ENCODE data around the gene UNC13A.

UNC13A gene

GRCh38 chr19:17687857-17688784 lies at the start of gene UNC13A:
Gene UNC13A, minus strand, starts transcription at chr19:17688354. Its CDS starts 155 bp downstream, at chr19:17688199.
- H3K9me3 Mint-ChIP-seq = no peaks in the 10 kb centered on the region
- H3K27me3 Mint-ChIP-seq = peaks cover 85% of the 10 kb centered on the region
- H3K4me1 Mint-ChIP-seq = peaks cover 16% of the 10 kb centered on the region
- H3K4me3 Mint-ChIP-seq = peak within 1 kb of the TSS; percentile 34
- no peaks in the 10 kb centered on the region for H3K36me3 Mint-ChIP-seq (ENCODE audit: insufficient read depth)
- ATAC-seq (replicated peaks; ENCODE audit: extremely low read depth, poor library complexity, severe bottlenecking) = peak; percentile 40
- peak; percentile 15 to 33 for DNase-seq (ENCODE audit: low spot score in 2 of 2)
- no peak within 1 kb of the TSS for H3K27ac Mint-ChIP-seq (ENCODE audit: low read depth)

GRCh38 chr19:17737690-17738153 lies 49.6 kb upstream of the UNC13A start:
- no peak for ATAC-seq (replicated peaks; ENCODE audit: extremely low read depth, poor library complexity, severe bottlenecking)
- no peak overlapping the region for H3K27ac Mint-ChIP-seq (ENCODE audit: low read depth)
- H3K36me3 Mint-ChIP-seq (ENCODE audit: insufficient read depth) = peaks cover 14% of the 10 kb centered on the region
- no peak for DNase-seq (ENCODE audit: low spot score in 2 of 2)
- no peak overlapping the region for H3K4me3 Mint-ChIP-seq
- no peaks in the 10 kb centered on the region for H3K4me1 Mint-ChIP-seq
- no peaks in the 10 kb centered on the region for H3K9me3 Mint-ChIP-seq
- no peaks in the 10 kb centered on the region for H3K27me3 Mint-ChIP-seq

GRCh38 chr19:17735410-17735809 lies 47.3 kb upstream of the UNC13A start:
- H3K36me3 Mint-ChIP-seq (ENCODE audit: insufficient read depth) = peaks cover 36% of the 10 kb centered on the region

GRCh38 chr19:17734146-17734545 lies 46.0 kb upstream of the UNC13A start:
- Mint-ChIP-seq H3K36me3 (ENCODE audit: insufficient read depth) (peaks cover 42% of the 10 kb centered on the region), H3K27me3 (no peaks in the 10 kb centered on the region), H3K9me3 (no peaks in the 10 kb centered on the region), H3K27ac (ENCODE audit: low read depth) (no peak overlapping the region), H3K4me3 (no peak overlapping the region), H3K4me1 (peaks cover 22% of the 10 kb centered on the region)
- ATAC-seq (replicated peaks; ENCODE audit: extremely low read depth, poor library complexity, severe bottlenecking) (no peak), DNase-seq (ENCODE audit: low spot score in 2 of 2) (no peak)

More at GRCh38 chr19:17735410-17735809, 47.3 kb upstream of the UNC13A start:
- Mint-ChIP-seq H3K4me3 (no peak overlapping the region), H3K9me3 (no peaks in the 10 kb centered on the region), H3K27ac (ENCODE audit: low read depth) (no peak overlapping the region), H3K4me1 (peaks cover 17% of the 10 kb centered on the region), H3K27me3 (no peaks in the 10 kb centered on the region)
- no peak for ATAC-seq (replicated peaks; ENCODE audit: extremely low read depth, poor library complexity, severe bottlenecking)
- no peak for DNase-seq (ENCODE audit: low spot score in 2 of 2)

- Mint-ChIP-seq H3K4me3 (no peak overlapping the region), H3K27me3 (no peaks in the 10 kb centered on the region), H3K4me1 (peaks cover 28% of the 10 kb centered on the region), H3K9me3 (no peaks in the 10 kb centered on the region), H3K36me3 (ENCODE audit: insufficient read depth) (peaks cover 46% of the 10 kb centered on the region), H3K27ac (ENCODE audit: low read depth) (no peak overlapping the region)
- DNase-seq (ENCODE audit: low spot score in 2 of 2) = no peak
- no peak for ATAC-seq (replicated peaks; ENCODE audit: extremely low read depth, poor library complexity, severe bottlenecking)
These were observed 45.0 kb upstream of the UNC13A start for GRCh38 chr19:17733127-17733526.

- Mint-ChIP-seq H3K9me3 (no peaks in the 10 kb centered on the region), H3K4me1 (peaks cover 35% of the 10 kb centered on the region), H3K27ac (ENCODE audit: low read depth) (no peak overlapping the region), H3K36me3 (ENCODE audit: insufficient read depth) (peaks cover 45% of the 10 kb centered on the region), H3K27me3 (no peaks in the 10 kb centered on the region), H3K4me3 (no peak overlapping the region)
- DNase-seq (ENCODE audit: low spot score in 2 of 2) (no peak), ATAC-seq (replicated peaks; ENCODE audit: extremely low read depth, poor library complexity, severe bottlenecking) (no peak)
These were observed 39.7 kb upstream of the UNC13A start for GRCh38 chr19:17727843-17728242.

GRCh38 chr19:17726964-17727773 lies 39.0 kb upstream of the UNC13A start:
- Mint-ChIP-seq H3K9me3 (no peaks in the 10 kb centered on the region), H3K4me1 (peaks cover 38% of the 10 kb centered on the region), H3K27ac (ENCODE audit: low read depth) (no peak overlapping the region), H3K4me3 (no peak overlapping the region), H3K36me3 (ENCODE audit: insufficient read depth) (peaks cover 41% of the 10 kb centered on the region), H3K27me3 (no peaks in the 10 kb centered on the region)
- ATAC-seq (replicated peaks; ENCODE audit: extremely low read depth, poor library complexity, severe bottlenecking) (no peak), DNase-seq (ENCODE audit: low spot score in 2 of 2) (no peak)

GRCh38 chr19:17726136-17726741 lies 38.1 kb upstream of the UNC13A start:
- H3K27me3 Mint-ChIP-seq = no peaks in the 10 kb centered on the region
- ATAC-seq (replicated peaks; ENCODE audit: extremely low read depth, poor library complexity, severe bottlenecking) (no peak), DNase-seq (ENCODE audit: low spot score in 2 of 2) (no peak)
- no peaks in the 10 kb centered on the region for H3K9me3 Mint-ChIP-seq
- peaks cover 31% of the 10 kb centered on the region for H3K36me3 Mint-ChIP-seq (ENCODE audit: insufficient read depth)
- H3K27ac Mint-ChIP-seq (ENCODE audit: low read depth) = no peak overlapping the region
- H3K4me3 Mint-ChIP-seq = no peak overlapping the region
- peaks cover 39% of the 10 kb centered on the region for H3K4me1 Mint-ChIP-seq

GRCh38 chr19:17725422-17726078 lies 37.4 kb upstream of the UNC13A start:
- H3K4me3 Mint-ChIP-seq = no peak overlapping the region
- no peak overlapping the region for H3K27ac Mint-ChIP-seq (ENCODE audit: low read depth)
- DNase-seq (ENCODE audit: low spot score in 2 of 2) (no peak), ATAC-seq (replicated peaks; ENCODE audit: extremely low read depth, poor library complexity, severe bottlenecking) (no peak)
- H3K27me3 Mint-ChIP-seq = no peaks in the 10 kb centered on the region
- H3K4me1 Mint-ChIP-seq = peaks cover 42% of the 10 kb centered on the region
- H3K9me3 Mint-ChIP-seq = no peaks in the 10 kb centered on the region
- peaks cover 24% of the 10 kb centered on the region for H3K36me3 Mint-ChIP-seq (ENCODE audit: insufficient read depth)

- Mint-ChIP-seq H3K4me1 (peaks cover 44% of the 10 kb centered on the region), H3K9me3 (no peaks in the 10 kb centered on the region), H3K27me3 (no peaks in the 10 kb centered on the region), H3K27ac (ENCODE audit: low read depth) (no peak overlapping the region), H3K36me3 (ENCODE audit: insufficient read depth) (peaks cover 17% of the 10 kb centered on the region), H3K4me3 (no peak overlapping the region)
- no peak for DNase-seq (ENCODE audit: low spot score in 2 of 2)
- no peak for ATAC-seq (replicated peaks; ENCODE audit: extremely low read depth, poor library complexity, severe bottlenecking)
These were observed 36.5 kb upstream of the UNC13A start for GRCh38 chr19:17724655-17725054.

- Mint-ChIP-seq H3K36me3 (ENCODE audit: insufficient read depth) (peaks cover 15% of the 10 kb centered on the region), H3K27me3 (no peaks in the 10 kb centered on the region), H3K27ac (ENCODE audit: low read depth) (no peak overlapping the region), H3K4me1 (peaks cover 43% of the 10 kb centered on the region), H3K4me3 (peak overlapping the region; percentile 84), H3K9me3 (no peaks in the 10 kb centered on the region)
- DNase-seq (ENCODE audit: low spot score in 2 of 2) (no peak), ATAC-seq (replicated peaks; ENCODE audit: extremely low read depth, poor library complexity, severe bottlenecking) (no peak)
These were observed 34.6 kb upstream of the UNC13A start for GRCh38 chr19:17722655-17723240.

- ATAC-seq (replicated peaks; ENCODE audit: extremely low read depth, poor library complexity, severe bottlenecking) = no peak
These were observed 33.7 kb upstream of the UNC13A start for GRCh38 chr19:17721821-17722220.

More at GRCh38 chr19:17721821-17722220, 33.7 kb upstream of the UNC13A start:
- Mint-ChIP-seq H3K27me3 (no peaks in the 10 kb centered on the region), H3K9me3 (no peaks in the 10 kb centered on the region), H3K4me3 (peak overlapping the region; percentile 84), H3K36me3 (ENCODE audit: insufficient read depth) (peaks cover 13% of the 10 kb centered on the region), H3K4me1 (peaks cover 43% of the 10 kb centered on the region), H3K27ac (ENCODE audit: low read depth) (peak overlapping the region; percentile 84)
- no peak for DNase-seq (ENCODE audit: low spot score in 2 of 2)
